Choroid plexus epithelial cell (primary cell): ENCODE data around the gene ABR.

Experiments
- DNase-seq: peaks from one replicate; pipeline ENCODE4 v3.0.0-alpha.2; 2010; ENCODE audit warnings: low read depth
- H3K4me3 ChIP-seq: 2 replicates; pipeline ENCODE4 v1.5.1; 2011; ENCODE audit warnings: low read depth, mild to moderate bottlenecking, control low read depth, low read length, moderate library complexity
- TF ChIP-seq, protein P1 (sequence below): conservative IDR thresholded peaks from 2 replicates; pipeline ENCODE4 v1.5.1; 2011; ENCODE audit warnings: low read depth, mild to moderate bottlenecking, control low read depth, inconsistent platforms, low read length, moderate library complexity

ABR gene

DNA sequence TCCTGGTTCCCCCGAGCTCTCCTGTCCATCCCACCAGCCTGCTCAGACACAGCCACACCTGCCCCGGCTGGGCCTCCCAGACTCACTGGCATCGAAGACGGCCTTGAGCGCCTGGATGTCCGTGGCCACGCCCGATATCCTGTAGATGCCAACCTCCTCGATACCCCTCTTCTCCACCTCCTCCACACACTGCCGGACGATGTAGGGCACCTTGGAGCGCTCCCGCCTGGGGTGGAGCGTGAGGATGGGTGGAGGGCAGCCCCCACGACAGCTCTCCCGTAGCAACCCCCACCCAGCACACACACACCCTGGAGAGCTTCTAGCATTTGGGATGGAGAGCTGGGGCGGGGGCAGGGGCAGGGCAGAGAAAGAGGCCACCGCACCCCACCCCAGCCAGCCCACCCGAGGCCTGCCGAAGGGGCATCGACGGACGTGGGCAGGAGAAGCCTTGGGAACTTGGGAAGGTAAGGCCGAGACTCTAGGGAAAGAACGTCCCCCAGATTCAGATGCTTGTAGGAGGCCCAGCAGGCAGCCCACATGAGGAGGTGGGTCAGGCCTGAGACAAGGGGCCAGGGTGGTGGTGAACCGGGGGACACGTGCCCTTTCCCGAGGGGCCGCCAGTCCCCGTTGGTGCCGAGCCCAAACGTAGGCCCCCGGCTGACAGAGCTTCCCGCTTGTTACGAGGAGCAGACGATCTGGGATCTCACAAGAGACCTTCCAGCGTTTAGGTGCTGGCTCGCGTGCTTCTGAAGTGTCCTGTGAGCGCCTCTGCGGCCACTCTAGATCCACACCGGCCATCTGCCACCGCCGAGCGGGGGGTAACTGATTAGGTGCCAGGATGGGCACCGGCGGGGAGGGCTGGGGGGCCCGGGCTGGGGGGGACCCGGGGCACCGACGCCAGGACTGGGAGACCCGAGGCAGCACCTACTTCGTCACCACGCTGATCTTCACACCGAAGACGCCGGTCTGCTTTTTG lies 167.7 kb downstream of the ABR start:
- H3K4me3 ChIP-seq, result no peak overlapping the region
- no peak for DNase-seq
- TF ChIP-seq, protein P1, sequence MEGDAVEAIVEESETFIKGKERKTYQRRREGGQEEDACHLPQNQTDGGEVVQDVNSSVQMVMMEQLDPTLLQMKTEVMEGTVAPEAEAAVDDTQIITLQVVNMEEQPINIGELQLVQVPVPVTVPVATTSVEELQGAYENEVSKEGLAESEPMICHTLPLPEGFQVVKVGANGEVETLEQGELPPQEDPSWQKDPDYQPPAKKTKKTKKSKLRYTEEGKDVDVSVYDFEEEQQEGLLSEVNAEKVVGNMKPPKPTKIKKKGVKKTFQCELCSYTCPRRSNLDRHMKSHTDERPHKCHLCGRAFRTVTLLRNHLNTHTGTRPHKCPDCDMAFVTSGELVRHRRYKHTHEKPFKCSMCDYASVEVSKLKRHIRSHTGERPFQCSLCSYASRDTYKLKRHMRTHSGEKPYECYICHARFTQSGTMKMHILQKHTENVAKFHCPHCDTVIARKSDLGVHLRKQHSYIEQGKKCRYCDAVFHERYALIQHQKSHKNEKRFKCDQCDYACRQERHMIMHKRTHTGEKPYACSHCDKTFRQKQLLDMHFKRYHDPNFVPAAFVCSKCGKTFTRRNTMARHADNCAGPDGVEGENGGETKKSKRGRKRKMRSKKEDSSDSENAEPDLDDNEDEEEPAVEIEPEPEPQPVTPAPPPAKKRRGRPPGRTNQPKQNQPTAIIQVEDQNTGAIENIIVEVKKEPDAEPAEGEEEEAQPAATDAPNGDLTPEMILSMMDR, result no peak

DNA sequence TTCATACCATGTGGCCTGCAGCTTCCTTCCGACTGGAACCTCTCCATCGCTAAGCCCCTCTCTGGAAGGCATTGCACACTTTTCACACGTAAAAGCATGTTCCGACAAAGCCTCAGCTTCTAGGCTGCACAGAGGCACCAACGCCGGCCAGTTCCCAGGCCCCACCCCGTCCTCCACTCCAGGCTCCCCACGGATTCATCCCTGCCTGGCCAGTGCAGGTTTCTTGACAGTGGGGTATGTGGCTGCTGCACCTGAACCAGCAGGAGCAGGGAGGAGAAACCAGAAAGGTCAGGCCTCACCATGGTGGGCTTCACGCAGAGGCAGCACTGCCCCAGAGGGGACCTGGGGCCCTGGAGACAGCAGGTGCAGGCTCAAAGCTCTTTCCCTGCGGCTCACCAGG lies 168.6 kb downstream of the ABR start:
- TF ChIP-seq, protein P1, result no peak
- no peak for DNase-seq
- no peak overlapping the region for H3K4me3 ChIP-seq

DNA sequence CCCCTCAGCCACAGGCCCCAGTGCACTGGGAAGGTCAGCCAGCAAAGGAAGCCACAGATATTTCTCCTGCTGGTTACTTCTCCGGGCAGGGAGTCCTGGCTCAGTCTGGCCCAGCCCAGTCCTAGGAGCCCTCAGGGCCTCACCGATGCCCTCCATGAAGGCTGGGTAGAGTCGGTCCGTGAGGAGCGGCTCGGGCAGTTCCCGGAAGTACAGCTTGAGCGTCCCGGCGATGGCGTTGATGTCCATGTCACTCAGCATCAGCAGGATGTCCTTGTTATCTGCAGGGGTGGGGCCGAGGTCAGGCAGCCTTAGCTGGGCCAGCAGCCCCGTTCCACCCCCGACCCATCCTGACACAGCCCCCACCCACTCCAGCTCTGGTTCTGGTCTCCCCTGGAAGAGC lies 169.2 kb downstream of the ABR start:
- DNase-seq, result no peak
- H3K4me3 ChIP-seq, result no peak overlapping the region
- TF ChIP-seq, protein P1, result no peak

DNA sequence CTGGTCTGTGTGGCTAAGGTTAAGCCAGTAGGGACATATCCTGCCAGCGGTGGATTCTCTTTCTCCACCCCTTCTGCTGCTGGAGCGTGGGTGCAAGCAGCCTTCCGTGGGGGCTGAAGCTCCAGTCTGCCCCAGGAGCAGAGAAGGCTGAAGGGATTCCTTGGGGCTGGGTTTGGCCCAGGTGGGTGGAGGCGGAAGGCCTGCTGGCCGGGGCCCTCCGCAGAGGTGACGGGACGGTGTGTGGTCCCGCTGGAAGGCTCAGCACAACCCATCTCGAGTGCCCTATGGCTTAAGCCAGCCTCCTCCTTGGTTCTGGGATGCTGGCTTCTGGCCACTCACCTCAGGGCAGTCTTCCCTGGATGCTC lies 169.7 kb downstream of the ABR start:
- TF ChIP-seq, protein P1, result no peak
- no peak for DNase-seq
- no peak overlapping the region for H3K4me3 ChIP-seq

DNA sequence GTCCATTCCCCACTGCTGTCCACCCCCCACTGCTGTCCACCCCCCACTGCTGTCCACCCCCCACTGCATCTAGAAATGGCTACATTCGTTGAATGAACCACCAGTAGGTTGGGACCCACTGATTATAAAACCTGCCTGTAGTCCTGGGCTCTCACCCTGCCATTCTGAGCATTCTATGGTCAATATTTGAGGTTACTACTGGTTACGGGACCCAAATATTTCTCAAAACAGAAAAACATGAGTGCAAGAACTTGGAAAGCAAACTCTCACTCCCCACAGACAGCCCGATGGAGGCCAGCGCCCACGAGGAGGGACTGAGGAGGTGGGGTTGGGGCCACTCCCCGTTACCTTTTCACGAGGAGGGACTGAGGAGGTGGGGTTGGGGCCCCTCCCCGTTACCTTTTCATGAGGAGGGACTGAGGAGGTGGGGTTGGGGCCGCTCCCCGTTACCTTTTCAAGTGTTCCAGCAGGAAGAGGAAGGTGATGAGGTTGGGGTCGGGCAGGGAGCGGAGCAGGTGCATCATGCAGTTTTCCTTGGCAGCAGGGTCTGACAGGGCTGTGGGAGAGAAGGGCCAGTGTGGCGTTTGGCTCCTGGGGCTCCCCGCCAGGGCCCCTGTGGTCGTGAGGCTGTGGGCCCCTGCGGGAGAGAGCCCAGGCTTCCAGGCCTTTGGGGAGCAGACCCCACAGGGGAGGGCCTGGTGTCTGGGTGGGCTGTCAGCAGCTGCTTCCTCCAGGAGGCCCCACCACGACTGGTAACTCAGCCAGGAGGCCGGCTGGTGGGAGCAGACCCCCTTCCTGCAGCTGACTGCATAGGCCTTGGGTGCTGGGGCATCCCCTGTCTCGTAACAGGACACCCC lies 170.3 kb downstream of the ABR start:
- DNase-seq, result no peak
- TF ChIP-seq, protein P1, result no peak
- H3K4me3 ChIP-seq, result no peak overlapping the region

DNA sequence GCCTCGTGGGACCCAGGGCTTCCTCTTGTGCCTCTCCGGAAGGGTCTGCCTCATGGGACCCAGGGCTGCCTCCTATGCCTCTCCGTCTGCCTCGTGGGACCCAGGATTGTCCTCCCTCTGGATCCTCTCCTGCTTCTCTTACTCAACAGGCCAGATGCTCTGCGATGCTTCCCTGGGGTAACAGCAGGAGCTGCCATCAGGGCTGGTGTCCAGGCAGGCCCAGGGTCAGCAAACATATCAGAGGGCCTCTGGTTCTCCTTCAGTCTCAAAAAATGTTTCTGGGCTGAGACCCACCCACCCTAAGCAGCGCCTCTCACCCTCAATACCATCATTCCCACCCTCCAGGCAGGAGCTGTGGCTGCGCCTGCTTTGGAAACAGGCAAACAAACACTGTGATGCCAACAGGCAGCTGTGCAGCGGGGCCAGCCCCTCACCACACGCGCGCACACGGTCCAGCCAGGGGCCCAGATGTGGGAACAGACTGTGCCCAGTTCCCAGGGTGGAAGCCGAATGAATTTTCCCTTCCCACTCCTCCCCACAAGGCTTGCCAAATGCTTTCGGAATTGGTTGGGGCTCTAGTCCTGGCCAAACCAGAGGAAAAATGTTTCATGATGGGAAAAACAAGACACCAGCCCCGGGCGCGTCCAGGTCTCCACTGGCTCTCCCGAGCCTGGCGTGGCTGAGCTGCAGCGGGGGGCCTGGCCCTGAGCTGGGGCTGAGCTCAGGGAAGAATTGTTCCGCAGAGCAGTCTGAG lies 171.6 kb downstream of the ABR start:
- TF ChIP-seq, protein P1, result no peak
- no peak overlapping the region for H3K4me3 ChIP-seq
- no peak for DNase-seq
